DOHH2 (cell line): Measurements from ENCODE around the gene PPIA.
"Not testable (repeated sequence)": the region's sequence is repeated elsewhere in the genome, so short reads cannot be mapped to it uniquely, and the experiment has no call there.

ENCODE experiments used
- EZH2phosphoT487 ChIP-seq: fragments of 200-600 bp; sonication (generic); IDR thresholded peaks from 2 replicates; pipeline ENCODE4 v1.6.1; 2017; ENCODE audit warnings: borderline replicate concordance, mild to moderate bottlenecking, antibody characterized with exemption, low read length, moderate library complexity, mixed read lengths
- TF ChIP-seq, protein P1 (sequence below): fragments of 200-600 bp; sonication (generic); IDR thresholded peaks from one replicate; pipeline ENCODE4 v1.5.1; 2014; ENCODE audit warnings: antibody characterized with exemption, mild to moderate bottlenecking, low read depth, low read length; ENCODE audit not compliant: poor library complexity, severe bottlenecking

DNA sequence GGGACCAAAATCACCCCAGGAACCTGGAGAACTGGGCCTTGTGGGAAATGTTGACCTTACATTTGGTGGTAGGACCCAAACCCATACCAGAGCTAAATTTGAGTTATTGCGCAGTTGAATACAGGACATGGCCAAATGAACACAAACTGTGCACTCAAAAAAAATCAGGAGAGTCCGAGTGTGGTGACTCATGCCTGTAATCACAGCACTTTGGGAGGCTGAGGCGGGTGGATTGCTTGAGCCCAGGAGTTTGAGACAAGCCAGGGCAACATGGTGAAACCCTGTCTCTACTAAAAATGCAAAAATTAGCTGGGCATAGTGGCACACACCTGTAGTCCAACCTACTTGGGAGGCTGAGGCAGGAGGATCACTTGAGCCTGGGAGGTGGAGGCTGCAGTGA, 11.3 kb upstream of the PPIA start:
- TF ChIP-seq, protein P1, sequence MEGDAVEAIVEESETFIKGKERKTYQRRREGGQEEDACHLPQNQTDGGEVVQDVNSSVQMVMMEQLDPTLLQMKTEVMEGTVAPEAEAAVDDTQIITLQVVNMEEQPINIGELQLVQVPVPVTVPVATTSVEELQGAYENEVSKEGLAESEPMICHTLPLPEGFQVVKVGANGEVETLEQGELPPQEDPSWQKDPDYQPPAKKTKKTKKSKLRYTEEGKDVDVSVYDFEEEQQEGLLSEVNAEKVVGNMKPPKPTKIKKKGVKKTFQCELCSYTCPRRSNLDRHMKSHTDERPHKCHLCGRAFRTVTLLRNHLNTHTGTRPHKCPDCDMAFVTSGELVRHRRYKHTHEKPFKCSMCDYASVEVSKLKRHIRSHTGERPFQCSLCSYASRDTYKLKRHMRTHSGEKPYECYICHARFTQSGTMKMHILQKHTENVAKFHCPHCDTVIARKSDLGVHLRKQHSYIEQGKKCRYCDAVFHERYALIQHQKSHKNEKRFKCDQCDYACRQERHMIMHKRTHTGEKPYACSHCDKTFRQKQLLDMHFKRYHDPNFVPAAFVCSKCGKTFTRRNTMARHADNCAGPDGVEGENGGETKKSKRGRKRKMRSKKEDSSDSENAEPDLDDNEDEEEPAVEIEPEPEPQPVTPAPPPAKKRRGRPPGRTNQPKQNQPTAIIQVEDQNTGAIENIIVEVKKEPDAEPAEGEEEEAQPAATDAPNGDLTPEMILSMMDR, result not testable (repeated sequence)
- not testable (repeated sequence) for TF ChIP-seq EZH2phosphoT487
